ENCODE data around the gene CPED1. TPM values are rescaled to one million over a fixed set of nuclear protein-coding genes. Genes with fewer than 3 reads are reported as not detected.

CPED1 gene
- total and polyA plus RNA-seq, 7 donors, result 1.2 to 120 (median 79.6) TPM

GRCh38 chr7:121105262-121105661, 116.8 kb downstream of the CPED1 start:
- WGBS, 2 donors, result 85 to 88% methylated on average over 5 of the region's 5 CpGs
- DNase-seq, result no peak
- H3K4me1 ChIP-seq, result peaks cover 0 to 9% (median 0%) of the 10 kb centered on the region in 4 donors
- H3K27ac ChIP-seq, result peak overlapping the region in 2 of 4 donors; percentile 7 to 11
- H3K9me3 ChIP-seq, result no peaks in the 10 kb centered on the region
- intact Hi-C loops (cut with DNase I), result no loop called here
- H3K27me3 ChIP-seq, result no peaks in the 10 kb centered on the region
- H3K36me3 ChIP-seq, result peaks cover 0 to 22% (median 3%) of the 10 kb centered on the region in 4 donors
- H3K4me3 ChIP-seq, result no peak overlapping the region
- TF ChIP-seq POLR2AphosphoS5 (IDR thresholded peaks at IDR 0.05) (no peak), CTCF (IDR thresholded peaks at IDR 0.05) (no peak), EP300 (IDR thresholded peaks at IDR 0.05) (no peak), POLR2A (IDR thresholded peaks at IDR 0.05) (no peak)

GRCh38 chr7:121107923-121108498, 119.5 kb downstream of the CPED1 start:
- Histone ChIP-seq H3K4me3 (no peak overlapping the region), H3K9me3 (no peaks in the 10 kb centered on the region), H3K27me3 (no peaks in the 10 kb centered on the region), H3K27ac (no peak overlapping the region), H3K4me1 (peaks cover 0 to 9% (median 0%) of the 10 kb centered on the region in 4 donors), H3K36me3 (no peaks in the 10 kb centered on the region)
- DNase-seq, result no peak
- 33 to 42% methylated on average over 1 of the region's 1 CpG for WGBS, 2 donors
- intact Hi-C loops (cut with DNase I), result loop anchor here (1.0 to 2.0 kb wide), 2 partner anchors 121 to 302 kb away; no protein-coding TSS in a partner anchor
- TF ChIP-seq EP300 (IDR thresholded peaks at IDR 0.05), result no peak
- no peak for TF ChIP-seq POLR2A (IDR thresholded peaks at IDR 0.05)
- no peak for TF ChIP-seq POLR2AphosphoS5 (IDR thresholded peaks at IDR 0.05)
- peak; percentile 63 to 81 (median 70) for TF ChIP-seq CTCF (IDR thresholded peaks at IDR 0.05)

GRCh38 chr7:121109145-121109544, 120.6 kb downstream of the CPED1 start:
- intact Hi-C loops (cut with DNase I), result loop anchor here (2.0 kb wide), 1 partner anchor 122 kb away; no protein-coding TSS in a partner anchor
- Histone ChIP-seq H3K36me3 (no peaks in the 10 kb centered on the region), H3K9me3 (no peaks in the 10 kb centered on the region), H3K4me1 (peaks cover 0 to 13% (median 3%) of the 10 kb centered on the region in 4 donors), H3K4me3 (no peak overlapping the region), H3K27ac (no peak overlapping the region), H3K27me3 (no peaks in the 10 kb centered on the region)
- no peak for TF ChIP-seq EP300 (IDR thresholded peaks at IDR 0.05)
- no peak for TF ChIP-seq POLR2A (IDR thresholded peaks at IDR 0.05)
- no peak for TF ChIP-seq CTCF (IDR thresholded peaks at IDR 0.05)
- no peak for TF ChIP-seq POLR2AphosphoS5 (IDR thresholded peaks at IDR 0.05)
- WGBS, 2 donors, result 87 to 88% methylated on average over 6 of the region's 6 CpGs
- no peak for DNase-seq

GRCh38 chr7:121113288-121113687, 124.8 kb downstream of the CPED1 start:
- intact Hi-C loops (cut with DNase I), result no loop called here

More at GRCh38 chr7:121113288-121113687, 124.8 kb downstream of the CPED1 start:
- Histone ChIP-seq H3K36me3 (no peaks in the 10 kb centered on the region), H3K4me1 (peaks cover 0 to 6% (median 5%) of the 10 kb centered on the region in 4 donors), H3K27ac (no peak overlapping the region), H3K27me3 (no peaks in the 10 kb centered on the region), H3K4me3 (no peak overlapping the region), H3K9me3 (no peaks in the 10 kb centered on the region)
- TF ChIP-seq CTCF (IDR thresholded peaks at IDR 0.05) (no peak), POLR2AphosphoS5 (IDR thresholded peaks at IDR 0.05) (no peak), POLR2A (IDR thresholded peaks at IDR 0.05) (no peak), EP300 (IDR thresholded peaks at IDR 0.05) (no peak)
- DNase-seq, result no peak
